GM19240 (cell line): ENCODE measurements around the gene SMO.
"Not testable (repeated sequence)": the region's sequence is repeated elsewhere in the genome, so short reads cannot be mapped to it uniquely, and the experiment has no call there.

Experiments used
- DNase-seq: peaks from one replicate; pipeline ENCODE4 v3.0.0; 2011; ENCODE audit warnings: low spot score; ENCODE audit not compliant: insufficient read length

SMO gene

GRCh38 chr7:129231666-129232065 is 43.2 kb downstream of the SMO start:
- no peak for DNase-seq

- no peak for DNase-seq
These were observed 50.1 kb downstream of the SMO start for GRCh38 chr7:129238546-129238945.

GRCh38 chr7:129240119-129240820 is 51.8 kb downstream of the SMO start:
- no peak for DNase-seq

GRCh38 chr7:129244220-129244619 is 55.8 kb downstream of the SMO start:
- no peak for DNase-seq

- no peak for DNase-seq
These were observed 57.1 kb downstream of the SMO start for GRCh38 chr7:129245533-129245932.

GRCh38 chr7:129247087-129247486 is 58.7 kb downstream of the SMO start:
- DNase-seq: no peak

GRCh38 chr7:129252128-129252527 is 63.7 kb downstream of the SMO start:
- no peak for DNase-seq

- DNase-seq: not testable (repeated sequence)
These were observed 64.2 kb downstream of the SMO start for GRCh38 chr7:129252603-129253002.

GRCh38 chr7:129255800-129256199 is 67.4 kb downstream of the SMO start:
- DNase-seq: no peak

- no peak for DNase-seq
These were observed 67.8 kb downstream of the SMO start for GRCh38 chr7:129256221-129256620.

- no peak for DNase-seq
These were observed 68.7 kb downstream of the SMO start for GRCh38 chr7:129257168-129257567.

GRCh38 chr7:129258649-129259389 is 70.4 kb downstream of the SMO start:
- DNase-seq: no peak

- no peak for DNase-seq
These were observed 73.9 kb downstream of the SMO start for GRCh38 chr7:129262324-129262723.
